ENCODE data around the gene PPP2R5D.
A peak's percentile ranks its signal among the peaks of the same experiment; 100 is the strongest.

PPP2R5D gene

GRCh38 chr6:43001843-43002242, 17.5 kb downstream of the PPP2R5D start:
- no peak for TF ChIP-seq NFIC (IDR thresholded peaks at IDR 0.05)
- no peak for TF ChIP-seq REST (IDR thresholded peaks at IDR 0.05; ENCODE audit: low read depth)
- no peak for TF ChIP-seq TEAD4 (IDR thresholded peaks at IDR 0.05)
- TF ChIP-seq RAD21 (IDR thresholded peaks at IDR 0.05; ENCODE audit: low read depth): no peak
- no peak for TF ChIP-seq USF1 (IDR thresholded peaks at IDR 0.05)
- no peak for TF ChIP-seq TAF1 (IDR thresholded peaks at IDR 0.05; ENCODE audit: low read depth)
- TF ChIP-seq CREB1 (IDR thresholded peaks at IDR 0.05; ENCODE audit: low read depth): no peak
- TF ChIP-seq EP300 (IDR thresholded peaks at IDR 0.05; ENCODE audit: borderline replicate concordance): no peak
- TF ChIP-seq MAX (IDR thresholded peaks at IDR 0.05): no peak
- TF ChIP-seq TCF12 (IDR thresholded peaks at IDR 0.05; ENCODE audit: low read depth): no peak
- no peak for TF ChIP-seq YY1 (IDR thresholded peaks at IDR 0.05; ENCODE audit: low read depth)
- TF ChIP-seq EGR1 (IDR thresholded peaks at IDR 0.05): no peak
- TF ChIP-seq ZBTB7A (IDR thresholded peaks at IDR 0.05; ENCODE audit: low read depth): no peak
- TF ChIP-seq CEBPB (IDR thresholded peaks at IDR 0.05): no peak
- no peak for TF ChIP-seq FOXM1 (IDR thresholded peaks at IDR 0.05; ENCODE audit: borderline replicate concordance, low read depth)

GRCh38 chr6:43005844-43006243, 21.5 kb downstream of the PPP2R5D start:
- no peak for TF ChIP-seq TEAD4 (IDR thresholded peaks at IDR 0.05)
- TF ChIP-seq TAF1 (IDR thresholded peaks at IDR 0.05; ENCODE audit: low read depth): no peak
- no peak for TF ChIP-seq FOXM1 (IDR thresholded peaks at IDR 0.05; ENCODE audit: borderline replicate concordance, low read depth)
- TF ChIP-seq CEBPB (IDR thresholded peaks at IDR 0.05): no peak
- no peak for TF ChIP-seq REST (IDR thresholded peaks at IDR 0.05; ENCODE audit: low read depth)
- TF ChIP-seq ZBTB7A (IDR thresholded peaks at IDR 0.05; ENCODE audit: low read depth): no peak
- no peak for TF ChIP-seq EP300 (IDR thresholded peaks at IDR 0.05; ENCODE audit: borderline replicate concordance)
- no peak for TF ChIP-seq YY1 (IDR thresholded peaks at IDR 0.05; ENCODE audit: low read depth)
- no peak for TF ChIP-seq RAD21 (IDR thresholded peaks at IDR 0.05; ENCODE audit: low read depth)

- TF ChIP-seq CEBPB (IDR thresholded peaks at IDR 0.05): no peak
- TF ChIP-seq RAD21 (IDR thresholded peaks at IDR 0.05; ENCODE audit: low read depth): no peak
- no peak for TF ChIP-seq TCF12 (IDR thresholded peaks at IDR 0.05; ENCODE audit: low read depth)
- TF ChIP-seq REST (IDR thresholded peaks at IDR 0.05; ENCODE audit: low read depth): no peak
- no peak for TF ChIP-seq USF1 (IDR thresholded peaks at IDR 0.05)
- TF ChIP-seq MAX (IDR thresholded peaks at IDR 0.05): no peak
Measured at GRCh38 chr6:43006251-43006650, 21.9 kb downstream of the PPP2R5D start.

- TF ChIP-seq EP300 (IDR thresholded peaks at IDR 0.05; ENCODE audit: borderline replicate concordance) (no peak), CEBPB (IDR thresholded peaks at IDR 0.05) (no peak), YY1 (IDR thresholded peaks at IDR 0.05; ENCODE audit: low read depth) (no peak)
Measured at GRCh38 chr6:43007126-43007525, 22.8 kb downstream of the PPP2R5D start.

GRCh38 chr6:43009124-43009523, 24.8 kb downstream of the PPP2R5D start:
- TF ChIP-seq MAX (IDR thresholded peaks at IDR 0.05) (no peak), YY1 (IDR thresholded peaks at IDR 0.05; ENCODE audit: low read depth) (no peak), CREB1 (IDR thresholded peaks at IDR 0.05; ENCODE audit: low read depth) (no peak), EGR1 (IDR thresholded peaks at IDR 0.05) (no peak), USF1 (IDR thresholded peaks at IDR 0.05) (no peak), RAD21 (IDR thresholded peaks at IDR 0.05; ENCODE audit: low read depth) (0 out of 2 replicates have a peak, but pooled peaks have one; percentile 8), ZBTB7A (IDR thresholded peaks at IDR 0.05; ENCODE audit: low read depth) (no peak)
